Breast epithelium (tissue), 3 donors: ENCODE measurements around the gene TRMT11.

Experiments
- POLR2AphosphoS5 ChIP-seq, 3 donors: sonication (generic); formaldehyde crosslinking; IDR thresholded peaks; one replicate each; pipeline ENCODE4 v1.6.1; 2017; ENCODE audit warnings: antibody characterized with exemption in 3 of 3
- TF ChIP-seq, protein P1 (sequence below), 3 donors: fragments of 450-650 bp; IDR thresholded peaks; one replicate each; pipeline ENCODE4 v1.5.1; 2016 to 2017; ENCODE audit warnings: antibody characterized with exemption in 3 of 3, mild to moderate bottlenecking in 3 of 3, moderate library complexity in 3 of 3

DNA sequence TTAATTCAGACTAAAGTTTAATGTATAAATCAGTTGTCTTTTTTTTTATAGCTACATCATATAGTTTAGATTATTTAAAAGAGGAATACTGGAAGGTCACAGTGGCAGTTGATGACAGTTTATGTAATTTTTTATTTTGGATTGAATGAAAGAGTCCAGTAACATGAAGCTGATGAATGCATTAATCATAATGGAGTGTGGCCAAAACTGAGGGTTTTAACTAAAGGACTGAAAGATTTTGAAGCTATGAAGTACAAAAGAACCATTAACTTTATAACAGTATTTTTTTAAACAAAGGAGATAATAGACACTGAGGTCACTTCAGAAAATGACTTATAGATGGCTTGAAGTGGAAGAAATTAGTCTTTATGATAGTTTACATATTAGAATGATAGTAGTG lies 41.3 kb downstream of the TRMT11 start:
- TF ChIP-seq, protein P1, sequence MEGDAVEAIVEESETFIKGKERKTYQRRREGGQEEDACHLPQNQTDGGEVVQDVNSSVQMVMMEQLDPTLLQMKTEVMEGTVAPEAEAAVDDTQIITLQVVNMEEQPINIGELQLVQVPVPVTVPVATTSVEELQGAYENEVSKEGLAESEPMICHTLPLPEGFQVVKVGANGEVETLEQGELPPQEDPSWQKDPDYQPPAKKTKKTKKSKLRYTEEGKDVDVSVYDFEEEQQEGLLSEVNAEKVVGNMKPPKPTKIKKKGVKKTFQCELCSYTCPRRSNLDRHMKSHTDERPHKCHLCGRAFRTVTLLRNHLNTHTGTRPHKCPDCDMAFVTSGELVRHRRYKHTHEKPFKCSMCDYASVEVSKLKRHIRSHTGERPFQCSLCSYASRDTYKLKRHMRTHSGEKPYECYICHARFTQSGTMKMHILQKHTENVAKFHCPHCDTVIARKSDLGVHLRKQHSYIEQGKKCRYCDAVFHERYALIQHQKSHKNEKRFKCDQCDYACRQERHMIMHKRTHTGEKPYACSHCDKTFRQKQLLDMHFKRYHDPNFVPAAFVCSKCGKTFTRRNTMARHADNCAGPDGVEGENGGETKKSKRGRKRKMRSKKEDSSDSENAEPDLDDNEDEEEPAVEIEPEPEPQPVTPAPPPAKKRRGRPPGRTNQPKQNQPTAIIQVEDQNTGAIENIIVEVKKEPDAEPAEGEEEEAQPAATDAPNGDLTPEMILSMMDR (IDR thresholded peaks at IDR 0.05) = no peak
- no peak for TF ChIP-seq POLR2AphosphoS5 (IDR thresholded peaks at IDR 0.05)
